Stimulated activated CD4-positive, alpha-beta T cell treated with anti-CD3 and anti-CD28 coated beads, TNF-alpha, amount 100 ng/mL, for 4 hours (primary cell): Measurements from ENCODE around the gene CYB5R3.
"Not testable (repeated sequence)": the region's sequence is repeated elsewhere in the genome, so short reads cannot be mapped to it uniquely, and the experiment has no call there.

Experiments used
- DNase-seq, 3 experiments: peaks; one replicate each; pipeline ENCODE4 v3.0.0-alpha.2; 2020; ENCODE audit warnings: low read depth in 3 of 3

CYB5R3 gene

DNA sequence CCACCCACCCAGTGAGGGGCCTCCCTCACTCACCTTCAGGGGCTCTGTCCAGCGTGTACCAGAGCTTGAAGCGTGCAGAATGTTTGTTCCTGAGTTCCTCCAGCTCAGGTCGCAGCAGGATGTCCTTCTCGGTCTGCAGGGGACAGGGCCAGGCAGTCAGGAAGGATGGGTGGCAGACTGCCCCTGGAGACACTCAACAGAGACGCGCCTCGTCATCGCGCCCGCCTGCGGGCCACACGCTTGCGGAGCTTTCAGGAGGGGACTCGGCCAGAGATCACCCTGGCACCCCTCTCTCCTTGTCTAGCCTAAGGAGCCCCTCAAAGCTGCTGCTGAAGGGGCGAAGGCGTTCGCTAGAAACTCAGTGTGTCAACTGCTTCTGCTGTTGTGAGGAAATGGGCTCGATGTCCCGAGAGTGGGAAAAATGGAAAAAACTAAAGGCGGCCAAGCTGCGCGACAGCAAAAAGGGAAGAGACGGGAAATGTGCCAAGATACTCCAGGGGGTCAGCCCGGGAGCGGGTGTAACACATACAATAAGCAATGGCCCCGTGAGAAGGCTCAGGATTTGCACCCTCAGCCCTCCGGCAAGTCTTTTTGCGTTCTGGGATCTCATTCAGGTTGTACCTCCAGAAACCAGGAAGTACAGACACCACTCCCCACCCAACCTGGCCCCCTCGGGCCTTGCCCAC lies 25.3 kb downstream of the CYB5R3 start:
- DNase-seq = no peak

- DNase-seq = no peak
Measured at GRCh38 chr22:42623301-42623751, 25.9 kb downstream of the CYB5R3 start.

DNA sequence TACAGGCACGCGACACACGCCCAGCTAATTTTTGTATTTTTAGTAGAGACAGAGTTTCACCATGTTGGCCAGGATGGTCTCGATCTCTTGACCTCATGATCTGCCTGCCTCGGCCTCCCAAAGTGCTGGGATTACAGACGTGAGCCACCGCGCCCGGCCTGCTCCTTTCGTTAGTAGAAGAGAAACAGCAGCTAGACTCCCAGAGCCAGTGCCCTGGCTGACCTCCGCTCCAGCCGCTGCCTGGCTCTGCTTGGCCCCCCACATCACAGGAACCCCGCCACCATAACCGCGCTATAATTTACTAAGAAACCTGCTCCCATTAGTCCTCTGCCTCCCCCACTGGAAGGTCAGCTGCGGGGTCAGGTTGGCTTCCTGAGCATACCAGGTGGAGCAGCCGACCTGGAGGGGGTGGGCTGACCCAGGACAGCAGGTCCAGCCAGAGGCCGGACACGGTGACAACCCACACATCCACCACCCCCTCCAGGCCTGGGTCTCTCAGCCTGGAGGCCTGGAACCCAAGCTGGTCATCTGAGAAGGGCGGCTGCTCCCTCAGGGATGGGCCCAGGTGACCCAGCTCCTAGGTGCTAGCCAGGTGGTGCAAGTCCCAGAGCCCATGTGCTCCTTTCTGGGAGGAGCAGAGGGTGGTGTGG lies 27.0 kb downstream of the CYB5R3 start:
- DNase-seq = no peak

DNA sequence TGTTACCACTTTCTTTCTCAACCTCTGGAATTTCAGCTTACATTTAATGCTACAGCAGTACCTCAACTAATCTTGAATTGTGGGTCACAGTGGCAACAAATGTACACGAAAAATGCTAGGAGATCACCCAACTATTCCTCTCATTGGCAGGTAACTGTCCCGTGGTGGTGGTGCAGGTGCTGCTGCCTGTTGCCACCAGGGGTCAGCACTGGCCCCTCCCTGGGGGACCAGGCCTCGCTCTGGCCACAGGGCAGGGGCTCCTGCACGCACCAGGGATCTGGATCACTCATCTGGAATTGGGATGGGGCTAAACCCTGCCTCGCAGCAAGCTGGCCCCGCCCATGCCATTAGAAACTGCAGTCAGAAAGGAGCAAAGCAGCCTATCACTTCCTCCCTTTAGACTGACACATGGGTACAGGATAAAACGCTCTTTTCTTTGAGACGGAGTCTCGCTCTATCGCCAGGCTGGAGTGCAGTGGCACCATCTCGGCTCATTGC lies 27.6 kb downstream of the CYB5R3 start:
- DNase-seq = peak; percentile 13 to 29 (median 23)

- DNase-seq = no peak
Measured at GRCh38 chr22:42620084-42620483, 29.1 kb downstream of the CYB5R3 start.

- no peak for DNase-seq
Measured at GRCh38 chr22:42619261-42620063, 29.7 kb downstream of the CYB5R3 start.

GRCh38 chr22:42617155-42617983 lies 31.8 kb downstream of the CYB5R3 start:
- no peak for DNase-seq

DNA sequence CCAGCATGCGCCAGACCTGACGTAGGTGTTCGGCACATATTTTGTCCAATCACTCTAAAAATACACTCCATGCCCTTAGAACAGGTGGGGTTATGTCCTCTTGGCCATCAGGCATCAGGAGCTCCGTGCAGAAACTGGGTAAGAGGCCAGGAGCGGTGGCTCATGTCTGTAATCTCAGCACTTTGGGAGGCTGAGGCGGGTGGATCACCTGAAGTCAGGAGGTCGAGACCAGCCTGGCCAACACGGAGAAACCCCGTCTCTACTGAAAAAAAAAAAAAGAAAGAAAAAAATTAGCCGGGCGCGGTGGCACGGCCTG lies 33.4 kb downstream of the CYB5R3 start:
- DNase-seq = not testable (repeated sequence)

DNA sequence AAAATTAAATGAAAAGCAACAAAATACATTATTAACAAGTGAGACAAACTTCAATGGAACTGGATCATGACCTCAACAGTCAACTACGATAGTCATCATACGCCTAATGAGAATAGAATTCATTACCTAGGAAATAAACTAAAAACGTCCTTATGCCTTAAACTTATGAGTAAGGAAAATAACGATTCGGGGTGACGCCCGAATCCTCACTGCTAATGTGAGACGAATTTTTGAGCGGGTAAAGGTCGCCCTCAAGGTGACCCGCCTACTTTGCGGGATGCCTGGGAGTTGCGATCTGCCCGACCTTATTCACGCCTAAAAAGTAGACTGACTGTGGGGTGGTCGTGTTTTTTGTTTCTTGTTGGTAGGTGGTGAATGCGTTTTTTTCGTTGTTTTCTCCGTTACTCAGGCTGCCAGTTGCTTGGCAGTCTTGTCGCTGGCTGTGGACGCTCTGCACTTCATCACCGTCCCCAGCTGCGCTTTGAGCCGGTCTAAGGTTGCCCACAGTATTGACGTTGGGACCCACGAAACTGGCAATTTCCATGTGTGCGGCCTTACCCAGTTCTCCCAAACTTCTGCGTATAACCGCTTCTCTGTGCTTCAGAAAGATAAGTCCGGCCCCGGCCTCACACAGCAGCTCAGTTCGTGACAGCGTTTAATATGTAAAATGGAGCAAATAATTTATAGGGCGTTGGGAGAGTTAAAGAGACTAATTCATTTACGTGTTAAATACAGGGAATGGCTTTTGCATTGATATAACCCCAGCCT lies 33.9 kb downstream of the CYB5R3 start:
- DNase-seq = peak; percentile 58 to 72 (median 66)

DNA sequence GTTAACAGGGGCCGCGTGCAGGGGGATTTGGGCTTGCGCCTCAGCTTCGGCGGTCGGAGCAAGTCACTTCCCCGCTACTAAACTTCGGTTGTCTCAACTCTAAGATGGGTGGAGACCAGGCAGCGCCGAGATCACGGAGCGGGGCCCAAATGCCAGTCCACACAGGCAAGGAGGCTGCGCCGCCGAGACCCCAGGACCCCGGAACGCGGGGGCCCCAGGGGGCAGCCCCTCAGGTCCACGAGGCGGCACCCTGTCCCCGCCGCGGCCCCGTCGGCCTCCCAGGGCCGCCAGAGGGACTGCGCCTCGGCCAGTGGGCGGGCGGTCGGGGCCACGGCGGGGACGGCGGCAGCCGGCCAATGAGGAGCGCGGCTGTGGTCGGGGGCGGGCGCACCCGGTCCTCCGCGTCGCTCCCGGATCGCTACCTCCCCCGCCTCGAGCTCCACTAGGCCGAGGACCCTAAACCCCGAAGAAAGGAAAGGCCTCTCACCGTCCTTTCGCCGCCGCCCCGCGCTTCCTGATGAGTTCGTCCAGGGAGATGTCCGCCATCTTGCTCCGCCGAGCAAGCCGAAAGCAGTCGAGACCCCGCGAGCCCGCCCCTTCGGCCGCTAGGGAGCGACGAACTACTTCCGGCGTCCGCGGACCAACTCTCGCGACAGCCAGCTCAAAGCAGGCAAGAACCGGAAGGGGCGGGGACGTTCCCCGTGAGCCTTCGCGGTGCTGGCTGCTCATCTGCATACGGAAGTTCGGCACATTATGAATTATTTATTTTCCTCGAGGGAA lies 34.7 kb downstream of the CYB5R3 start, which contains the start of gene POLDIP3:
Gene POLDIP3, minus strand, starts transcription at position 572 of the 780 bp plus-strand sequence. Its CDS starts 26 bp downstream, at position 546.
- peak; percentile 96 to 99 (median 96) for DNase-seq

- no peak for DNase-seq
Measured at GRCh38 chr22:42613872-42614301, 35.3 kb downstream of the CYB5R3 start.

DNA sequence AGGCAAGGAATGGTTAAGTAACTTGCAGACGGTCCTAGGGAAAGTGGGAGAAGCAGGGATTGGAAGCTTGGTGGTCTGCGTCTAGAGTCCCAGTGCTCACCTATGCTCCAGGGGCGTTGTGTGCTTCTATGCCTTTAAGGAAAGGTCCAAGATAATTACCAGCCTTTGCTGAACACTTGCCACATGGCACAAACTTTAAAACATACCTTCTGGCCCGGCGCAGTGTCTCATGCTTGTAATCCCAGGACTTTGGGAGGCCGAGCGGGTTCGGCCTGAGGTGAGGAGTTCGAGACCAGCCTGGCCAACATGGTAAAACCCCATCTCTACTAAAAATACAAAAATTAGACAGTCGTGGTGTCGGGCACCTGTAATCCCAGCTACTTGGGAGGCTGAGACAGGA lies 36.9 kb downstream of the CYB5R3 start:
- DNase-seq = no peak

GRCh38 chr22:42611051-42611450 lies 38.1 kb downstream of the CYB5R3 start:
- DNase-seq = no peak

GRCh38 chr22:42610186-42610585 lies 39.0 kb downstream of the CYB5R3 start:
- no peak for DNase-seq

DNA sequence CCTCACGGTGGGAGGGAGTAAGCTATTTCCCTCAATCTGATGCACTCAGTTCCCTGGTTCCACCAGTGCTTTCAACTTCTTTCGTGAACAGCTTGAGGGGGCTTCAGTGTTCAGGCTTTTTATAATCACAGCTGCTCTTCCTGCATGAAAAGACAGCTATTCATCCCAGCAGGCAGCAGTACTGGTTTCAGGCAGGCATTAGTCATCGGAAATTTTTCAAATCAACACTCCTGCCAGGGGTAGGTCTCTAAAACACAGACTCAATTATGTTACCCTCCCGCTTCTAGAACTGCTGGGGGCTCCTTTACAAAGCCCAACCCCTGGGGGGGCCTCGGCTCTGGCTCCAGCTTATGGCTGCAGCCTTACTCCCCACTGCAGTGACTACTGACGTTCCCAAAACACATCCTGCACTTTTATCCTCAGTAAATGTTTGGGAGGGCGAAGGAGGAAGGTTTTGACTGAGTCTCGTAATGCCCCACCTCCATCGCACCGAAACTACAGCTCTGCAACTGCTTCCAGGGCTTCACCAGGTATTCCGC lies 40.3 kb downstream of the CYB5R3 start:
- no peak for DNase-seq

- DNase-seq = no peak
Measured at GRCh38 chr22:42608136-42608822, 40.9 kb downstream of the CYB5R3 start.

DNA sequence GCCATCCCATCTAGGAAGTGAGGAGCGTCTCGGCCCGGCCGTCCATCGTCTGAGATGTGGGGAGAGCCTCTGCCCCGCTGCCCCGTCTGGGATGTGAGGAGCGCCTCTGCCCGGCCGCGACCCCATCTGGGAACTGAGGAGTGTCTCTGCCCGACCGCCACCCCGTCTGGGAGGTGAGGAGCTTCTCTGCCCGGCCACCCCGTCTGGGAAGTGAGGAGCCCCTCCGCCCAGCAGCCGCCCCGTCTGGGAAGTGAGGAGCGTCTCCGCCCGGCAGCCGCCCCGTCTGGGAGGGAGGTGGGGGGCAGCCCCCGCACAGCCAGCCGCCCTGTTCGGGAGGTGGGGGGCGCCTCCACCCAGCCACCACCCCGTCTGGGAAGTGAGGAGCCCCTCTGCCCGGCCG lies 41.6 kb downstream of the CYB5R3 start:
- not testable (repeated sequence) for DNase-seq

GRCh38 chr22:42604403-42604802 lies 44.8 kb downstream of the CYB5R3 start:
- DNase-seq = no peak

DNA sequence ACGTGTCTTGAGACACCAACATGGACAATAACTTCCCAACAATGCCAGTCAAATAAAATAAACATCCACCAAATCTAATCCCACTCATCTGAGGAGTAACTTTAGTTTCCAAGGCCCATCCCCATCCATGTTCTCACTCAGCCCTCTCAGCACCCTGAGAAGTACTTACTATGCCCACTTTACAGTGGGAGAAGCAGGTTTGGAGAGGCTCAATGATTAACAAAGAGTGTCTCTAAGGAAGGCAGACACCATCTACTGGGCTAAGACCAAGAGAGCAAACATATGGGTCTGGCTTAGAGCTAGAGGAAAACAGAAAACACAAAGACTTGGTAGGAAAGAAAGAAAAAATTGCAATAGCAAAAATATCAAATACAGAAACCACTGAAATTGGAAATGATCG lies 45.8 kb downstream of the CYB5R3 start:
- no peak for DNase-seq
